Common myeloid progenitor, CD34-positive (primary cell): ENCODE results near the gene DDX54.
"Not testable (repeated sequence)": the region's sequence is repeated elsewhere in the genome, so short reads cannot be mapped to it uniquely, and the experiment has no call there.

Experiments used
- CTCF ChIA-PET: fragments of 350-600 bp; sonication (Branson Sonifier 250); formaldehyde crosslinking; loops from one replicate; lab custom pipeline; 2021; ENCODE audit warnings: antibody characterized with exemption; lab: Charles Lee
- POLR2A ChIA-PET: fragments of 350-600 bp; sonication (Branson Sonifier 250); formaldehyde crosslinking; loops from one replicate; lab custom pipeline; 2021; ENCODE audit warnings: antibody characterized with exemption; lab: Charles Lee
- DNase-seq, 3 donors: peaks; one replicate each; pipeline versions ENCODE4 v3.0.0 to v3.0.0-alpha.2; 2013
- H3K27ac ChIP-seq, 2 experiments: 1 replicate in 1 of 2; 2 replicates in 1 of 2; pipeline ENCODE4 v1.7.0; 2013; ENCODE audit warnings: inconsistent platforms in 2 of 2, low read length in 2 of 2, mild to moderate bottlenecking in 2 of 2, low read depth in 1 of 2, moderate library complexity in 1 of 2; ENCODE audit not compliant: severe bottlenecking in 2 of 2, insufficient read depth in 1 of 2, poor library complexity in 1 of 2
- H3K27me3 ChIP-seq, 5 experiments: replicated peaks in 2 of 5; 1 replicate in 3 of 5; 2 replicates in 2 of 5; pipeline versions ENCODE4 v1.6.1 to v1.7.0; 2013; ENCODE audit warnings: low read length in 4 of 5, mild to moderate bottlenecking in 2 of 5, moderate library complexity in 2 of 5, inconsistent platforms in 1 of 5; ENCODE audit not compliant: insufficient read depth in 5 of 5, control insufficient read depth in 4 of 5
- H3K36me3 ChIP-seq, 4 experiments: 1 replicate in 2 of 4; 2 replicates in 2 of 4; pipeline versions ENCODE4 v1.6.1 to v1.7.0; 2013; ENCODE audit warnings: low read length in 3 of 4, control low read depth in 1 of 4, mild to moderate bottlenecking in 1 of 4; ENCODE audit not compliant: control insufficient read depth in 4 of 4, insufficient read depth in 4 of 4
- H3K4me1 ChIP-seq, 4 experiments: 1 replicate in 3 of 4; 2 replicates in 1 of 4; pipeline versions ENCODE4 v1.6.1 to v1.7.1; 2013; ENCODE audit warnings: low read length in 3 of 4, mild to moderate bottlenecking in 3 of 4, control low read depth in 1 of 4, inconsistent platforms in 1 of 4, moderate library complexity in 1 of 4; ENCODE audit not compliant: control insufficient read depth in 4 of 4, insufficient read depth in 4 of 4; ENCODE audit errors: control extremely low read depth in 1 of 4
- H3K4me3 ChIP-seq, 7 experiments: 1 replicate in 4 of 7; 2 replicates in 3 of 7; pipeline versions ENCODE4 v1.5.1 to v1.7.0; 2013; ENCODE audit warnings: mild to moderate bottlenecking in 7 of 7, low read length in 6 of 7, moderate library complexity in 6 of 7, inconsistent platforms in 2 of 7, low read depth in 2 of 7, control low read depth in 1 of 7; ENCODE audit not compliant: insufficient read depth in 4 of 7, control insufficient read depth in 1 of 7; ENCODE audit errors: extremely low read depth in 1 of 7
- H3K9me3 ChIP-seq, 5 experiments: 1 replicate in 4 of 5; 2 replicates in 1 of 5; pipeline versions ENCODE4 v1.6.1 to v1.7.1; 2013; ENCODE audit warnings: low read length in 4 of 5, mild to moderate bottlenecking in 2 of 5, inconsistent platforms in 1 of 5, low read depth in 1 of 5, moderate library complexity in 1 of 5; ENCODE audit not compliant: control insufficient read depth in 4 of 5, insufficient read depth in 2 of 5; ENCODE audit errors: control extremely low read depth in 1 of 5
- WGBS: methylation state at CpG from one replicate; pipeline ENCODE4 v1.1.5; 2013; ENCODE audit not compliant: insufficient coverage; 5-methylcytosine and 5-hydroxymethylcytosine counted together

Gene DDX54

GRCh38 chr12:113145720-113146551 lies 39.3 kb downstream of the DDX54 start:
- no peak overlapping the region for H3K4me3 ChIP-seq
- 95% methylated on average over 6 of the region's 12 CpGs for WGBS
- CTCF ChIA-PET, result interaction anchor here (2.4 to 12.7 kb wide), 2 partner anchors 8 to 28 kb away, joined by 7 to 149 read pairs; partner anchors contain the start of gene RASAL1
- no peak for DNase-seq
- H3K27me3 ChIP-seq, result peaks cover 0 to 3% (median 0%) of the 10 kb centered on the region in 5 experiments
- peaks cover 0 to 26% (median 21%) of the 10 kb centered on the region in 4 experiments for H3K4me1 ChIP-seq
- H3K9me3 ChIP-seq, result peaks cover 0 to 2% (median 0%) of the 10 kb centered on the region in 5 experiments
- H3K36me3 ChIP-seq, result no peaks in the 10 kb centered on the region
- H3K27ac ChIP-seq, result no peak overlapping the region
- POLR2A ChIA-PET, result no interaction called here

DNA sequence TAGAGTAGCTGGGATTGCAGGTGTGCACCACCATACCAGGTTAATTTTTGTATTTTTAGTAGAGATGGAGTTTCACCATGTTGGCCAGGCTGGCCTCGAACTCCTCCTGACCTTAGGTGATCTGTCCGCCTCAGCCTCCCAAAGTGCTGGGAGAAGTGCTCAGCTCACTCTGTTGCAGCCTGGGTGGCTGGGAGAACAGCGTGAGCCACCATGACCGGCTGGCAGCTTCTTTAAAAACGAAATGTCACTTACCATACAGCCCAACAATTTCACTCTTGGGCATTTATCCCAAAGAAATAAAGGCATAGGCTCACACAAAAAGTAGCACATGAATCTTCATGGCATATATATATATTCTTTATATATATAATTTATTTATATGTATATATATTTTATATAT lies 40.5 kb downstream of the DDX54 start:
- Histone ChIP-seq H3K9me3 (peaks cover 0 to 2% (median 0%) of the 10 kb centered on the region in 5 experiments), H3K36me3 (no peaks in the 10 kb centered on the region), H3K4me3 (no peak overlapping the region), H3K4me1 (peaks cover 0 to 21% (median 20%) of the 10 kb centered on the region in 4 experiments), H3K27ac (no peak overlapping the region), H3K27me3 (peaks cover 0 to 2% (median 0%) of the 10 kb centered on the region in 5 experiments)
- ChIA-PET CTCF (interaction anchor here (0.9 to 12.7 kb wide), 4 partner anchors 7 to 29 kb away, joined by 3 to 149 read pairs (median 6); partner anchors contain the start of gene RASAL1), POLR2A (no interaction called here)
- 100% methylated on average over 3 of the region's 5 CpGs for WGBS
- DNase-seq, result no peak

- WGBS, result 92% methylated on average over 2 of the region's 8 CpGs
- Histone ChIP-seq H3K9me3 (peaks cover 0 to 2% (median 0%) of the 10 kb centered on the region in 5 experiments), H3K4me1 (peaks cover 0 to 21% (median 14%) of the 10 kb centered on the region in 4 experiments), H3K36me3 (no peaks in the 10 kb centered on the region), H3K4me3 (no peak overlapping the region), H3K27ac (no peak overlapping the region), H3K27me3 (no peaks in the 10 kb centered on the region)
- POLR2A ChIA-PET, result no interaction called here
- CTCF ChIA-PET, result interaction anchor here (1.3 to 12.7 kb wide), 3 partner anchors 6 to 30 kb away, joined by 4 to 149 read pairs (median 7); partner anchors contain the start of gene RASAL1
- no peak for DNase-seq
Measured at GRCh38 chr12:113143959-113144358, 41.3 kb downstream of the DDX54 start.

DNA sequence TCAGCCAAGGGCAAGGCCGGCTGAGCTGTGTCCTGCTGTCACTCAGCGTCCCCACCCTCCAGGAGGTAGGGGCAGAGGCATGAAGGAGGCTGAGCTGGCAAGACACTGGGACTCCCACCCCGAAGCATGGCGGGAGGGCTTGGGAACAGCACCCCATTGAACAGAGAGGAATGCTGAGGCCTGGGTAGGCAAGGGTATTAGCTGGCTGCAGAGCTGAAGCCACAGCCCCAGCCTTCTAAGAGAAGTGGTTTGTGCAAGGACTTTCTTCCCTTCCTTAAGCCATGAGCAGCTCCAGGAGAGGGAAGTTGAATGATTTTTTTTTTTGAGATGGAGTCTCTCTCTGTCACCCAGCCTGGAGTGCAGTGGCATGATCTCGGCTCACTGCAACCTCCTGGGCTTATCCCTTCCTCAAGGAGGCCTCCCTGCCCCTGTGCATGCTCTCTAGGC lies 42.4 kb downstream of the DDX54 start:
- Histone ChIP-seq H3K27me3 (no peaks in the 10 kb centered on the region), H3K4me1 (peaks cover 0 to 21% (median 14%) of the 10 kb centered on the region in 4 experiments), H3K9me3 (peaks cover 0 to 2% (median 0%) of the 10 kb centered on the region in 5 experiments), H3K4me3 (no peak overlapping the region), H3K27ac (no peak overlapping the region), H3K36me3 (no peaks in the 10 kb centered on the region)
- CTCF ChIA-PET, result interaction anchor here (1.0 to 11.0 kb wide), 4 partner anchors 7 to 18 kb away, joined by 4 to 149 read pairs (median 4); partner anchors contain the start of gene CFAP73
- POLR2A ChIA-PET, result no interaction called here
- DNase-seq, result no peak
- 41% methylated on average over 4 of the region's 5 CpGs for WGBS

- H3K27me3 ChIP-seq, result no peaks in the 10 kb centered on the region
- ChIA-PET CTCF (interaction anchor here (1.0 to 11.0 kb wide), 4 partner anchors 8 to 19 kb away, joined by 4 to 149 read pairs (median 4); partner anchors contain the start of gene CFAP73), POLR2A (no interaction called here)
- peak overlapping the region in 1 of 2 experiments; percentile 45 for H3K27ac ChIP-seq
- WGBS, result 35% methylated on average over 8 of the region's 17 CpGs
- H3K36me3 ChIP-seq, result no peaks in the 10 kb centered on the region
- H3K4me1 ChIP-seq, result peaks cover 0 to 21% (median 14%) of the 10 kb centered on the region in 4 experiments
- peak; percentile 40 to 86 (median 86) for DNase-seq
- H3K9me3 ChIP-seq, result peaks cover 0 to 2% (median 0%) of the 10 kb centered on the region in 5 experiments
- peak overlapping the region in 2 of 7 experiments; percentile 0 to 14 for H3K4me3 ChIP-seq
Measured at GRCh38 chr12:113142173-113142885, 42.9 kb downstream of the DDX54 start.

DNA sequence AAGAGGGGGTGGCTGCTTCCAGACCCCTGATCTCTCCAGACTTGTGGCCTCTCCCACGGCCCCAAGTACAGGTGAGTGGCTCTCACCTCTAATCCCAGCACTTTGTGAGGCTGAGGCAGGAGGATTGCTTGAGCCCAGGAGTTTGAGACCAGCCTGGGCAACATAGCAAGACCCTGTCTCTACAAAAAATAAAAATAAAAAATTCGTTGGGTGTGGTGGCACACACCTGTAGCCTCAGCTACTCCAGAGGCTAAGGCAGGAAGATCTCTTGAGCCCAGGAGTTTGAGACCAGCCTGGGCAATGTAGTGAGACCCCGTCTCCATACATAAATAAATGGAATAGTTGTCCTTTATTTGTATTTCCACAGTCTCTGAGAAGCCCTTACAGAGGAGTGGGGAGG lies 43.6 kb downstream of the DDX54 start:
- H3K27me3 ChIP-seq, H3K36me3 ChIP-seq, POLR2A ChIA-PET, H3K9me3 ChIP-seq, H3K27ac ChIP-seq, H3K4me3 ChIP-seq, DNase-seq: not testable (repeated sequence)
- H3K4me1 ChIP-seq, result peaks cover 0 to 25% (median 14%) of the 10 kb centered on the region in 4 experiments
- CTCF ChIA-PET, result interaction anchor here (1.2 to 11.0 kb wide), 3 partner anchors 9 to 19 kb away, joined by 3 to 149 read pairs (median 4); partner anchors contain the start of gene CFAP73
- 80% methylated on average over 1 of the region's 3 CpGs for WGBS
